PC-9 (cell line): ENCODE data around the gene SELENON.

Experiments used
- EZH2 ChIP-seq: fragments of 200-600 bp; sonication (generic); IDR thresholded peaks from 2 replicates; pipeline ENCODE4 v1.8.0; 2017; ENCODE audit warnings: antibody characterized with exemption, low read depth
- TF ChIP-seq, protein P1 (sequence below): fragments of 200-600 bp; sonication (generic); conservative IDR thresholded peaks from 2 replicates; pipeline ENCODE4 v1.6.1; 2017; ENCODE audit warnings: mixed run types, antibody characterized with exemption, mild to moderate bottlenecking, moderate library complexity

DNA sequence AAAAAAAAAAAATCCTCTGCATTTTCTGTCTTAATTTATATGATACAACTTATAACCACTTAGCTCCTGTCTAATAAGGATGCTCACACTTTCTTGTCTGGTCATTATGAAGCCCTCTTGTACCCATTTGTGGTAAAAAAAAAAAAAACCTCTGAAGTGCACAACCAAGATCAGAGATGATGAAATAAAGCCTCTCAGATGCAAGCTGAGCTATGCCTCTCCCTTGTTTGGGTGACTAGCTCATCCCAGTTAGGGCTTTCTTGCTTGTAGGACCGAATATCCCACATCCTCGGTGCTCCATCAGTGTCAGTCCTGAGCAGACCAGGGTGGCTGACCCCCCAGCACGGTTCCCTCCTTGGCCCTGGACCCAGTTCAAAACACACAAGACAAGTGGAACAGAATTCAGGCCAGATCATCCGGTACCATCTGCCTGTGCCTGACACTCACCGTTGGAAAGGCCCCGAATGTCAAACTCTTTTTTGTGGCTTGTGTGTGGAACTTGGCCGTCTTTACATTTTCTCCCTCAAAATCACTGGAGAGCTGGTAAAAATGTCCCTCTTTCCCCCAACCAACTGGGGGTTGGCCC, 6.3 kb upstream of the SELENON start:
- TF ChIP-seq, protein P1, sequence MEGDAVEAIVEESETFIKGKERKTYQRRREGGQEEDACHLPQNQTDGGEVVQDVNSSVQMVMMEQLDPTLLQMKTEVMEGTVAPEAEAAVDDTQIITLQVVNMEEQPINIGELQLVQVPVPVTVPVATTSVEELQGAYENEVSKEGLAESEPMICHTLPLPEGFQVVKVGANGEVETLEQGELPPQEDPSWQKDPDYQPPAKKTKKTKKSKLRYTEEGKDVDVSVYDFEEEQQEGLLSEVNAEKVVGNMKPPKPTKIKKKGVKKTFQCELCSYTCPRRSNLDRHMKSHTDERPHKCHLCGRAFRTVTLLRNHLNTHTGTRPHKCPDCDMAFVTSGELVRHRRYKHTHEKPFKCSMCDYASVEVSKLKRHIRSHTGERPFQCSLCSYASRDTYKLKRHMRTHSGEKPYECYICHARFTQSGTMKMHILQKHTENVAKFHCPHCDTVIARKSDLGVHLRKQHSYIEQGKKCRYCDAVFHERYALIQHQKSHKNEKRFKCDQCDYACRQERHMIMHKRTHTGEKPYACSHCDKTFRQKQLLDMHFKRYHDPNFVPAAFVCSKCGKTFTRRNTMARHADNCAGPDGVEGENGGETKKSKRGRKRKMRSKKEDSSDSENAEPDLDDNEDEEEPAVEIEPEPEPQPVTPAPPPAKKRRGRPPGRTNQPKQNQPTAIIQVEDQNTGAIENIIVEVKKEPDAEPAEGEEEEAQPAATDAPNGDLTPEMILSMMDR, result no peak
- TF ChIP-seq EZH2, result no peak
